ENCODE measurements around the gene A2M. TPM values are rescaled to one million over a fixed set of nuclear protein-coding genes. Genes with fewer than 3 reads are reported as not detected.

A2M gene
- total and polyA plus RNA-seq, 2 of the 8 experiments (the other 6 are each of a cell fraction or from before 2014, with no cell fraction given): 0.15 TPM; not detected in 1

- no peak overlapping the region for H2BK15ac ChIP-seq (ENCODE audit: low read length)
- 84% methylated on average over 3 of the region's 3 CpGs; no CpG with 5 or more reads in 1 of the 2 experiments for WGBS, 2 experiments (ENCODE audit: extremely low coverage in 1 of 2, insufficient coverage in 1 of 2, insufficient read length in 1 of 2, insufficient replicate concordance in 2 of 2, low coverage in 1 of 2, low lambda C conversion rate in 2 of 2, missing lambda C conversion rate in 1 of 2)
- no peak overlapping the region for H3K9ac ChIP-seq (replicated peaks in 1 of 4; ENCODE audit: extremely low read depth in 1 of 4, low read depth in 3 of 4, low read length in 3 of 4)
- no peak overlapping the region for H2BK20ac ChIP-seq (ENCODE audit: low read length)
- H3K4me3 ChIP-seq (ENCODE audit: extremely low read depth in 1 of 4, insufficient read depth in 2 of 4, low read depth in 3 of 4, low read length in 4 of 4): no peak overlapping the region
- ChIA-PET POLR2A (ENCODE audit: partially characterized antibody) (interaction anchor here (0.9 kb wide), 1 partner anchor 13 kb away, joined by 5 read pairs; no protein-coding TSS in a partner anchor), CTCF (ENCODE audit: partially characterized antibody) (interaction anchor here (1.6 to 1.9 kb wide), 2 partner anchors 15 to 20 kb away, joined by 3 to 13 read pairs; no protein-coding TSS in a partner anchor)
- no peaks in the 10 kb centered on the region for H3K4me1 ChIP-seq (replicated peaks in 1 of 4; ENCODE audit: control insufficient read depth in 3 of 4, insufficient read depth in 4 of 4, low read length in 3 of 4)
- no peak overlapping the region for H3K4me2 ChIP-seq (ENCODE audit: insufficient read depth in 1 of 2, low read depth in 2 of 2, low read length in 2 of 2)
- H2BK120ac ChIP-seq (replicated peaks; ENCODE audit: low read depth, low read length): no peak overlapping the region
- no peaks in the 10 kb centered on the region for H3K79me1 ChIP-seq (ENCODE audit: low read depth, low read length)
- H3K9me3 ChIP-seq (ENCODE audit: insufficient read depth in 2 of 2, low read depth in 1 of 2, low read length in 1 of 2): no peaks in the 10 kb centered on the region; a peak in 1 of 4 replicates
- no peak overlapping the region for H2BK12ac ChIP-seq (ENCODE audit: low read depth, low read length)
- H4K20me1 ChIP-seq (replicated peaks in 1 of 2; ENCODE audit: control insufficient read depth in 1 of 2, insufficient read depth in 2 of 2, low read length in 2 of 2): no peaks in the 10 kb centered on the region
- no peak overlapping the region for H3K4ac ChIP-seq (replicated peaks; ENCODE audit: insufficient read length, low read depth, low read length)
- DNase-seq (ENCODE audit: low read depth in 1 of 2, low spot score in 2 of 2) (no peak), FAIRE-seq (no peak)
- H2BK5ac ChIP-seq (ENCODE audit: low read depth, low read length): no peak overlapping the region
- H2AFZ ChIP-seq (ENCODE audit: low read length): no peak overlapping the region
- H4K5ac ChIP-seq (ENCODE audit: insufficient read length, low read depth, low read length): no peak overlapping the region
- H3K56ac ChIP-seq (replicated peaks; ENCODE audit: insufficient read length, low read depth, low read length): no peak overlapping the region
- no peak for TF ChIP-seq CBX5 (IDR thresholded peaks at IDR 0.05; ENCODE audit: low read depth, low read length)
- no peak for TF ChIP-seq FOSL1 (IDR thresholded peaks at IDR 0.05; ENCODE audit: insufficient read depth, low read depth, low read length)
- no peak for TF ChIP-seq TCF12 (IDR thresholded peaks at IDR 0.05; ENCODE audit: low read depth, low read length)
- no peak for TF ChIP-seq SIRT6 (IDR thresholded peaks at IDR 0.05; ENCODE audit: low read length)
- TF ChIP-seq SIX5 (IDR thresholded peaks at IDR 0.05; ENCODE audit: low read depth, low read length): no peak
- TF ChIP-seq NANOG (IDR thresholded peaks at IDR 0.05; ENCODE audit: insufficient read depth, low read depth, low read length, poor library complexity, severe bottlenecking): no peak
- no peak for TF ChIP-seq RXRA (IDR thresholded peaks at IDR 0.05; ENCODE audit: insufficient read depth, low read depth, low read length)
- TF ChIP-seq SRF (IDR thresholded peaks at IDR 0.05; ENCODE audit: low read depth, low read length): no peak
- no peak for TF ChIP-seq GTF2F1 (IDR thresholded peaks at IDR 0.05; ENCODE audit: borderline replicate concordance, low read depth, low read length)
- TF ChIP-seq TAF7 (optimal IDR thresholded peaks at IDR 0.05; ENCODE audit: borderline replicate concordance, low read depth, low read length): no peak
- no peak for TF ChIP-seq YY1 (IDR thresholded peaks at IDR 0.05; ENCODE audit: low read depth, low read length)
- no peak for TF ChIP-seq HDAC2 (IDR thresholded peaks at IDR 0.05; ENCODE audit: borderline replicate concordance in 1 of 2, low read depth in 2 of 2, low read length in 2 of 2)
- TF ChIP-seq EP300 (IDR thresholded peaks at IDR 0.05; ENCODE audit: borderline replicate concordance in 1 of 2, low read depth in 2 of 2, low read length in 2 of 2): no peak
- H4K8ac ChIP-seq (ENCODE audit: extremely low read depth, insufficient read depth, low read length): no peak overlapping the region
- H3K23ac ChIP-seq (ENCODE audit: insufficient read length): no peak overlapping the region
- H3K36me3 ChIP-seq (ENCODE audit: control insufficient read depth in 2 of 4, insufficient read depth in 4 of 4, low read length in 3 of 4): no peaks in the 10 kb centered on the region
- H3K18ac ChIP-seq (ENCODE audit: extremely low read depth, low read length): no peak overlapping the region
- no peak overlapping the region for H4K91ac ChIP-seq (replicated peaks; ENCODE audit: insufficient read length, low read length)
- H2AK5ac ChIP-seq (ENCODE audit: low read depth, low read length): no peak overlapping the region
- no peak overlapping the region for H3K14ac ChIP-seq (ENCODE audit: insufficient read length)
- no peaks in the 10 kb centered on the region for H3K79me2 ChIP-seq (ENCODE audit: control insufficient read depth in 1 of 2, insufficient read depth in 2 of 2, low read length in 2 of 2)
- peaks cover 0 to 1% (median 0%) of the 10 kb centered on the region in 4 experiments; a peak in 1 of 7 replicates for H3K27me3 ChIP-seq (replicated peaks in 1 of 4; ENCODE audit: control insufficient read depth in 3 of 4, extremely low read depth in 1 of 4, insufficient read depth in 3 of 4, low read length in 3 of 4)
- H3K27ac ChIP-seq (ENCODE audit: low read depth, low read length): no peak overlapping the region
- no peaks in the 10 kb centered on the region for H3K23me2 ChIP-seq (ENCODE audit: low read depth, low read length)
Observed at GRCh38 chr12:9079082-9079481, 36.6 kb downstream of the A2M start.

All from H1 (cell line).